ENCODE results near the gene ZNF678. TPM values are rescaled to one million over a fixed set of nuclear protein-coding genes. Genes with fewer than 3 reads are reported as not detected.

ZNF678 gene
- total and polyA plus RNA-seq, 9 of the 15 experiments (the other 6 are each of a cell fraction or from before 2014, with no cell fraction given): 3.0 to 16.8 (median 8.0) TPM

- H3K4me2 ChIP-seq (ENCODE audit: insufficient read depth, low read length): peak overlapping the region; percentile 83
- no peak for FAIRE-seq
Observed at GRCh38 chr1:227562933-227563323, 428 bp upstream of the ZNF678 start.

More at GRCh38 chr1:227562933-227563323, 428 bp upstream of the ZNF678 start:
- TF ChIP-seq MAZ (CRISPR knock-in tag; conservative IDR thresholded peaks at IDR 0.05 in 1 of 2, IDR thresholded peaks at IDR 0.05 in 1 of 2) (no peak), ZBTB33 (CRISPR knock-in tag; IDR thresholded peaks at IDR 0.05) (peak; percentile 31; the same call in 1 of the 2 replicates), PYGO2 (tag; IDR thresholded peaks at IDR 0.05) (no peak), ZNF668 (CRISPR knock-in tag; IDR thresholded peaks at IDR 0.05) (0 out of 2 replicates have a peak, but pooled peaks have one; percentile 36)
- TF ChIP-seq, protein P1, sequence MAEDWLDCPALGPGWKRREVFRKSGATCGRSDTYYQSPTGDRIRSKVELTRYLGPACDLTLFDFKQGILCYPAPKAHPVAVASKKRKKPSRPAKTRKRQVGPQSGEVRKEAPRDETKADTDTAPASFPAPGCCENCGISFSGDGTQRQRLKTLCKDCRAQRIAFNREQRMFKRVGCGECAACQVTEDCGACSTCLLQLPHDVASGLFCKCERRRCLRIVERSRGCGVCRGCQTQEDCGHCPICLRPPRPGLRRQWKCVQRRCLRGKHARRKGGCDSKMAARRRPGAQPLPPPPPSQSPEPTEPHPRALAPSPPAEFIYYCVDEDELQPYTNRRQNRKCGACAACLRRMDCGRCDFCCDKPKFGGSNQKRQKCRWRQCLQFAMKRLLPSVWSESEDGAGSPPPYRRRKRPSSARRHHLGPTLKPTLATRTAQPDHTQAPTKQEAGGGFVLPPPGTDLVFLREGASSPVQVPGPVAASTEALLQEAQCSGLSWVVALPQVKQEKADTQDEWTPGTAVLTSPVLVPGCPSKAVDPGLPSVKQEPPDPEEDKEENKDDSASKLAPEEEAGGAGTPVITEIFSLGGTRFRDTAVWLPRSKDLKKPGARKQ (CRISPR knock-in tag; IDR thresholded peaks at IDR 0.05): 0 out of 2 replicates have a peak, but pooled peaks have one; percentile 10
- Histone ChIP-seq H3K27me3 (ENCODE audit: control insufficient read depth in 2 of 2, insufficient read depth in 2 of 2, low read length in 2 of 2) (peaks cover 0 to 5% of the 10 kb centered on the region in 2 experiments; a peak in 1 of 5 replicates), H3K36me3 (ENCODE audit: control insufficient read depth, insufficient read depth, low read length) (peaks cover 3% of the 10 kb centered on the region), H3K9me1 (ENCODE audit: control insufficient read depth, insufficient read depth, low read length) (no peaks in the 10 kb centered on the region), H3K4me3 (peak overlapping the region; percentile 62; the same call in 1 of the 2 replicates), H3K79me2 (ENCODE audit: control insufficient read depth, insufficient read depth, low read length) (peaks cover 31% of the 10 kb centered on the region), H3K9ac (ENCODE audit: insufficient read depth in 1 of 2, low read depth in 2 of 2, low read length in 2 of 2) (peak overlapping the region in 1 of 2 experiments; percentile 87; a peak in 1 of 4 replicates), H3K9me3 (replicated peaks; ENCODE audit: control insufficient read depth, insufficient read depth, low read depth, low read length) (peaks cover 24% of the 10 kb centered on the region), H3K4me1 (replicated peaks in 1 of 2; ENCODE audit: control insufficient read depth in 2 of 2, insufficient read depth in 2 of 2, low read length in 2 of 2) (peaks cover 6 to 29% of the 10 kb centered on the region in 2 experiments; a peak in 4 of 5 replicates), H3K27ac (ENCODE audit: extremely low read depth, low read depth, low read length) (peak overlapping the region; percentile 94), H4K20me1 (replicated peaks; ENCODE audit: control insufficient read depth, insufficient read depth, low read length) (no peaks in the 10 kb centered on the region), H2AFZ (ENCODE audit: low read depth, low read length) (peak overlapping the region; percentile 99)
- CTCF ChIA-PET (ENCODE audit: low intra/inter-chr PET ratio): no interaction called here
- no TSS peak for BruUV-seq (replicated peaks)
- POLR2A ChIA-PET: interaction anchor here (0.6 to 2.0 kb wide), 6 partner anchors 10 to 390 kb away, joined by 3 to 19 read pairs (median 4); no protein-coding TSS in a partner anchor
- in situ Hi-C loops (cut with MboI): no loop called here
- no peak for ATAC-seq
- peak in 1 of 4 experiments; percentile 27 for DNase-seq (ENCODE audit: extremely low read depth in 1 of 4, low spot score in 3 of 4)
- intact Hi-C loops (cut with micrococcal nuclease): no loop called here
- WGBS (ENCODE audit: insufficient coverage, low coverage, missing lambda C conversion rate): 95% methylated on average over 10 of the region's 10 CpGs

All from K562 (cell line).